Fibroblast of the conjunctiva (primary cell): ENCODE measurements around the gene USP17L24.
"Not testable (repeated sequence)": the region's sequence is repeated elsewhere in the genome, so short reads cannot be mapped to it uniquely, and the experiment has no call there.

Experiments used
- DNase-seq: peaks from one replicate; pipeline ENCODE4 v3.0.0-alpha.2; 2010; ENCODE audit warnings: low read depth

The USP17L24 gene, protein sequence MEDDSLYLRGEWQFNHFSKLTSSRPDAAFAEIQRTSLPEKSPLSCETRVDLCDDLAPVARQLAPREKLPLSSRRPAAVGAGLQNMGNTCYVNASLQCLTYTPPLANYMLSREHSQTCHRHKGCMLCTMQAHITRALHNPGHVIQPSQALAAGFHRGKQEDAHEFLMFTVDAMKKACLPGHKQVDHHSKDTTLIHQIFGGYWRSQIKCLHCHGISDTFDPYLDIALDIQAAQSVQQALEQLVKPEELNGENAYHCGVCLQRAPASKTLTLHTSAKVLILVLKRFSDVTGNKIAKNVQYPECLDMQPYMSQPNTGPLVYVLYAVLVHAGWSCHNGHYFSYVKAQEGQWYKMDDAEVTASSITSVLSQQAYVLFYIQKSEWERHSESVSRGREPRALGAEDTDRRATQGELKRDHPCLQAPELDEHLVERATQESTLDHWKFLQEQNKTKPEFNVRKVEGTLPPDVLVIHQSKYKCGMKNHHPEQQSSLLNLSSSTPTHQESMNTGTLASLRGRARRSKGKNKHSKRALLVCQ

GRCh38 chr4:9324865-9325264 is at the start of gene USP17L24:
Gene USP17L24 (plus strand): TSS chr4:9325165. CDS start chr4:9325165, 0 bp downstream.
- not testable (repeated sequence) for DNase-seq

- not testable (repeated sequence) for DNase-seq
These were observed 774 bp upstream of the USP17L24 start for GRCh38 chr4:9324191-9324590.

GRCh38 chr4:9329611-9330010 is 4.6 kb downstream of the USP17L24 start, which contains the start of gene USP17L25:
Gene USP17L25 (plus strand): TSS chr4:9329911. CDS start chr4:9329911, 0 bp downstream.
- not testable (repeated sequence) for DNase-seq

DNA sequence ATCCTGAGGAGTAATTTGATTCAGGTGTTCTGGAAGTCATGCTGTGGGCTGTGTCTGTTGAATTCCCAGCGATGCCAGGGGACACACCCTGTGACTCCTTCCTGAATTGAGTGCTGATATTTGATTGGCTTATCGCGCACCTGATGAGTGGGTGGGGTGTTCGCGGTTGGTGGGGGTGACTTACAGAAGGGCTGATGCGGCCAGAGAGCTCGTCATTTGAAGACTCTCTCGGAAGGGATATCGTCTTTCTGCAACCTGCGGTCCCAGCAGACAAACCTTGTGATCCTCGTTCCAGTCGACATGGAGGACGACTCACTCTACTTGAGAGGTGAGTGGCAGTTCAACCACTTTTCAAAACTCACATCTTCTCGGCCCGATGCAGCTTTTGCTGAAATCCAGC is 9.4 kb downstream of the USP17L24 start, which contains the start of gene USP17L26:
Gene USP17L26, plus strand, starts transcription at position 301 of the 400 bp plus-strand sequence. Its CDS starts 0 bp downstream, at position 301.
- DNase-seq, result not testable (repeated sequence)

DNA sequence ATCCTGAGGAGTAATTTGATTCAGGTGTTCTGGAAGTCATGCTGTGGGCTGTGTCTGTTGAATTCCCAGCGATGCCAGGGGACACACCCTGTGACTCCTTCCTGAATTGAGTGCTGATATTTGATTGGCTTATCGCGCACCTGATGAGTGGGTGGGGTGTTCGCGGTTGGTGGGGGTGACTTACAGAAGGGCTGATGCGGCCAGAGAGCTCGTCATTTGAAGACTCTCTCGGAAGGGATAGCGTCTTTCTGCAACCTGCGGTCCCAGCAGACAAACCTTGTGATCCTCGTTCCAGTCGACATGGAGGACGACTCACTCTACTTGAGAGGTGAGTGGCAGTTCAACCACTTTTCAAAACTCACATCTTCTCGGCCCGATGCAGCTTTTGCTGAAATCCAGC is 14.1 kb downstream of the USP17L24 start, which contains the start of gene USP17L5:
Gene USP17L5, plus strand, starts transcription at position 301 of the 400 bp plus-strand sequence. Its CDS starts 0 bp downstream, at position 301.
- DNase-seq, result not testable (repeated sequence)

DNA sequence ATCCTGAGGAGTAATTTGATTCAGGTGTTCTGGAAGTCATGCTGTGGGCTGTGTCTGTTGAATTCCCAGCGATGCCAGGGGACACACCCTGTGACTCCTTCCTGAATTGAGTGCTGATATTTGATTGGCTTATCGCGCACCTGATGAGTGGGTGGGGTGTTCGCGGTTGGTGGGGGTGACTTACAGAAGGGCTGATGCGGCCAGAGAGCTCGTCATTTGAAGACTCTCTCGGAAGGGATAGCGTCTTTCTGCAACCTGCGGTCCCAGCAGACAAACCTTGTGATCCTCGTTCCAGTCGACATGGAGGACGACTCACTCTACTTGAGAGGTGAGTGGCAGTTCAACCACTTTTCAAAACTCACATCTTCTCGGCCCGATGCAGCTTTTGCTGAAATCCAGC is 18.9 kb downstream of the USP17L24 start, which contains the start of gene USP17L27:
Gene USP17L27, plus strand, starts transcription at position 301 of the 400 bp plus-strand sequence. Its CDS starts 0 bp downstream, at position 301.
- not testable (repeated sequence) for DNase-seq

DNA sequence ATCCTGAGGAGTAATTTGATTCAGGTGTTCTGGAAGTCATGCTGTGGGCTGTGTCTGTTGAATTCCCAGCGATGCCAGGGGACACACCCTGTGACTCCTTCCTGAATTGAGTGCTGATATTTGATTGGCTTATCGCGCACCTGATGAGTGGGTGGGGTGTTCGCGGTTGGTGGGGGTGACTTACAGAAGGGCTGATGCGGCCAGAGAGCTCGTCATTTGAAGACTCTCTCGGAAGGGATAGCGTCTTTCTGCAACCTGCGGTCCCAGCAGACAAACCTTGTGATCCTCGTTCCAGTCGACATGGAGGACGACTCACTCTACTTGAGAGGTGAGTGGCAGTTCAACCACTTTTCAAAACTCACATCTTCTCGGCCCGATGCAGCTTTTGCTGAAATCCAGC is 23.6 kb downstream of the USP17L24 start, which contains the start of gene USP17L28:
Gene USP17L28, plus strand, starts transcription at position 301 of the 400 bp plus-strand sequence. Its CDS starts 0 bp downstream, at position 301.
- not testable (repeated sequence) for DNase-seq

DNA sequence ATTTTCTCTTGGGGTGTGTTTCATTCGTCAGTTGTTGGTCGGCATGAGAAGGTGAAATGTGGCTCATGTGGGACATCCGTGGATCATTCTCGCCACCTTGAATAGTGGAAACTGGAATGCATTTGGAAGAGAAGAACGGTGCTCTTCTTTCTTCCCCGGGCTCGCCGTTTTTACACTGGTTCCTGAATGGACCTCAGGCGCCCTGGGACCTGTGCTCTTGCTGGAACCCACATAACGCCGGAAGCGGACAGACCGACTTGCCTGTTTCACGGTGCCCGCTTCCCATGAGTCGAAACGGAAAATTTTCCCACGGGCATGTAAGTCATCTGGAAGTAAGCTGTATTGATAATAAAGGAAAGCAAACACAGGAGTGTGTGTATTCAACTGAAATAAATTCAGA is 25.9 kb downstream of the USP17L24 start:
- not testable (repeated sequence) for DNase-seq

DNA sequence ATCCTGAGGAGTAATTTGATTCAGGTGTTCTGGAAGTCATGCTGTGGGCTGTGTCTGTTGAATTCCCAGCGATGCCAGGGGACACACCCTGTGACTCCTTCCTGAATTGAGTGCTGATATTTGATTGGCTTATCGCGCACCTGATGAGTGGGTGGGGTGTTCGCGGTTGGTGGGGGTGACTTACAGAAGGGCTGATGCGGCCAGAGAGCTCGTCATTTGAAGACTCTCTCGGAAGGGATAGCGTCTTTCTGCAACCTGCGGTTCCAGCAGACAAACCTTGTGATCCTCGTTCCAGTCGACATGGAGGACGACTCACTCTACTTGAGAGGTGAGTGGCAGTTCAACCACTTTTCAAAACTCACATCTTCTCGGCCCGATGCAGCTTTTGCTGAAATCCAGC is 28.4 kb downstream of the USP17L24 start, which contains the start of gene USP17L29:
Gene USP17L29, plus strand, starts transcription at position 301 of the 400 bp plus-strand sequence. Its CDS starts 0 bp downstream, at position 301.
- not testable (repeated sequence) for DNase-seq

DNA sequence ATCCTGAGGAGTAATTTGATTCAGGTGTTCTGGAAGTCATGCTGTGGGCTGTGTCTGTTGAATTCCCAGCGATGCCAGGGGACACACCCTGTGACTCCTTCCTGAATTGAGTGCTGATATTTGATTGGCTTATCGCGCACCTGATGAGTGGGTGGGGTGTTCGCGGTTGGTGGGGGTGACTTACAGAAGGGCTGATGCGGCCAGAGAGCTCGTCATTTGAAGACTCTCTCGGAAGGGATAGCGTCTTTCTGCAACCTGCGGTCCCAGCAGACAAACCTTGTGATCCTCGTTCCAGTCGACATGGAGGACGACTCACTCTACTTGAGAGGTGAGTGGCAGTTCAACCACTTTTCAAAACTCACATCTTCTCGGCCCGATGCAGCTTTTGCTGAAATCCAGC is 37.9 kb downstream of the USP17L24 start, which contains the start of gene USP17L30:
Gene USP17L30, plus strand, starts transcription at position 301 of the 400 bp plus-strand sequence. Its CDS starts 0 bp downstream, at position 301.
- DNase-seq, result not testable (repeated sequence)
